Measurements from ENCODE around the gene SNPH.

The SNPH gene

DNA sequence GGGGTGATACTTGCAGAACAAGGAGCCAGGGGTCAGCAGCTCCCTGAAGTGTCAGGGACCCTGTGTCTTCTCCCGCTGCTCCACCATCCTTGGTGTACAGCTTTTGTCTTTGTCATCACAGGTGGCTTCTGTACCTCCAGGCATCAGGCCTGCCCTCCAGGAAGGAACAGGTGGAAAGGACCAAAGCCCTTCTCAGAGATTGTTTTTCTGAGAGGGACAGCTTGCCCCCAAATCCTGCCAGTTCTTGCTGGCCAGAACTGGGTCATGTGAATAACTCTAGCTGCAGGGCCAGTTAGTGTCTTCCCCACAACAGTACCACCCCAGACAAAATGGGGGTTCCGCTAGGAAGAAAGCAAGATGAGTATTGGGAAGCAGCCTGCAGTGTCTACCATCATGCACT lies 31.4 kb downstream of the SNPH start:
- no peak overlapping the region for H3K9ac ChIP-seq (ENCODE audit: low read length)
- peaks cover 2% of the 10 kb centered on the region for H3K36me3 ChIP-seq (ENCODE audit: control insufficient read depth, insufficient read depth, low read length)
- no peaks in the 10 kb centered on the region for H3K4me1 ChIP-seq (ENCODE audit: control insufficient read depth, insufficient read depth, low read length)
- H3K27ac ChIP-seq (ENCODE audit: low read depth, low read length): no peak overlapping the region
- no peak overlapping the region for H3K4me3 ChIP-seq (ENCODE audit: low read length)
- H3K27me3 ChIP-seq (ENCODE audit: control insufficient read depth, insufficient read depth, low read length): no peaks in the 10 kb centered on the region

DNA sequence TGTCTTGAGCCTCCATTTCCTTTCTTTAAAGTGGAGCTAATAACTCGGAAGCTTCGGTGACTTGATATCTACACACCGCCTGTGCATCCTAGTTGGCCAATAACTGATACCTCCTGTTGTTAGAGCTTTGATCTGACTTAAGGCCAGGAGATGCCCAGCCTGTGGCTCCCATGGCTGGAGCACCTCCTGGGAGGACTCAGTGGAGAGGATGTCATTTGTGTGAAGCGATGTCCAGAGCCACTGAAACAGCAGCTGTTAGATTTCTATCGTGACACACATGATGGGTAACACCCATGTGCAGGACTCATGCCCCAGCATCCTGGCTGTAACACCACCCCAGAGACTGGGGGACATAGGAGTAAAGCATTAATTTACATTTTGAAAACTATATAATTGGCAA lies 32.1 kb downstream of the SNPH start:
- Histone ChIP-seq H3K4me1 (ENCODE audit: control insufficient read depth, insufficient read depth, low read length) (no peaks in the 10 kb centered on the region), H3K36me3 (ENCODE audit: control insufficient read depth, insufficient read depth, low read length) (peaks cover 2% of the 10 kb centered on the region), H3K4me3 (ENCODE audit: low read length) (no peak overlapping the region), H3K9ac (ENCODE audit: low read length) (no peak overlapping the region), H3K27ac (ENCODE audit: low read depth, low read length) (no peak overlapping the region), H3K27me3 (ENCODE audit: control insufficient read depth, insufficient read depth, low read length) (no peaks in the 10 kb centered on the region)

DNA sequence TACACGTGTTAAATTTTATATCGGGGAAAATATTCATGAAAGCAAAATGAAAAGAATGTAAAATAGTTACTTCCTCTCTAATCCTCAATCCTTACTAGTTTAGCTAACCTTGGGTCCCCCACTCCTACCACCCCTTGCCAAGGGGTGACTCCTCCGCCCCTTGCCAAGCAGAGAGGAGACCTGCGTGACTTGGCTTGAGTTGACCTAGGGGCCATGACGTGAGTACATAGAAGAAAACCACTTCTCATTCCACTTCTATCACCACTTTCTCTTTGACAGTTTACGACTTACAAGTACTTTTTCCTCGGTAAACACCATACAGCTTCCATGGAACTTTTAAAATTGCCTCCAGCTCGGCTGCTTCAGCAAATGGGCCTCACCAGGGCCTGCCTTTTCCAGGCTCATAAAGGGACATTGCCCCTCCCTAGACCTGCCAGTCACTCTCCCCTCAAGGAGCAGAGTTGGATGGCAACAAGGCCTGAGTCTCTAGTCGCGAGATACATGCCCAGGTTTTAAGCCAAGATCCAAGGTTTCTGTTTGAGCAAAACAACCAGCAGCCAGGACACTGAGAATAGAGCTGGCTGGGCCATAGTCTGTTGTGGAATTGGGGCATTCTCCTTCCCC lies 32.9 kb downstream of the SNPH start:
- Histone ChIP-seq H3K27ac (ENCODE audit: low read depth, low read length) (no peak overlapping the region), H3K36me3 (ENCODE audit: control insufficient read depth, insufficient read depth, low read length) (peaks cover 1% of the 10 kb centered on the region), H3K27me3 (ENCODE audit: control insufficient read depth, insufficient read depth, low read length) (no peaks in the 10 kb centered on the region), H3K4me1 (ENCODE audit: control insufficient read depth, insufficient read depth, low read length) (no peaks in the 10 kb centered on the region), H3K9ac (ENCODE audit: low read length) (no peak overlapping the region), H3K4me3 (ENCODE audit: low read length) (no peak overlapping the region)

DNA sequence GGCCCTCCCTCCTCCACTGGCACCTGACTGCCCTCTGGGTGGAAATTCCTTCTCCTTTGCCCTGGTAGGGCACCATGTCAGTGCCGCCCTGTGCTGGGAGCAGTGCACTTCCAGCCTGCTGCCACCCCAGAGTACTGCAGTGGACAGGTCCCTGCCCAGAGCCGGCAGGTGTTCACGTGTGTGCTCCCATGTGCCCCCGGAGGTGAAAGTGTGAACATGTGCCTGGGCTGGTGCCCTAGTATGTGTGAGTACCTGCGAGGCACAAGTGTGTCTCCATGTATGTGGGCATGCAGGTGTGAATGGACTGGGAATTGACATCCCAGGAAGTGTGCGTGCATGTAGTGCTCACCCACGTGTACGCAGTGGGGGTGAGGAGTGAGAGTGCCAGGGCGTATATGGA lies 33.4 kb downstream of the SNPH start:
- Histone ChIP-seq H3K9ac (ENCODE audit: low read length) (no peak overlapping the region), H3K4me3 (ENCODE audit: low read length) (no peak overlapping the region), H3K4me1 (ENCODE audit: control insufficient read depth, insufficient read depth, low read length) (no peaks in the 10 kb centered on the region), H3K36me3 (ENCODE audit: control insufficient read depth, insufficient read depth, low read length) (no peaks in the 10 kb centered on the region), H3K27ac (ENCODE audit: low read depth, low read length) (no peak overlapping the region), H3K27me3 (ENCODE audit: control insufficient read depth, insufficient read depth, low read length) (no peaks in the 10 kb centered on the region)

DNA sequence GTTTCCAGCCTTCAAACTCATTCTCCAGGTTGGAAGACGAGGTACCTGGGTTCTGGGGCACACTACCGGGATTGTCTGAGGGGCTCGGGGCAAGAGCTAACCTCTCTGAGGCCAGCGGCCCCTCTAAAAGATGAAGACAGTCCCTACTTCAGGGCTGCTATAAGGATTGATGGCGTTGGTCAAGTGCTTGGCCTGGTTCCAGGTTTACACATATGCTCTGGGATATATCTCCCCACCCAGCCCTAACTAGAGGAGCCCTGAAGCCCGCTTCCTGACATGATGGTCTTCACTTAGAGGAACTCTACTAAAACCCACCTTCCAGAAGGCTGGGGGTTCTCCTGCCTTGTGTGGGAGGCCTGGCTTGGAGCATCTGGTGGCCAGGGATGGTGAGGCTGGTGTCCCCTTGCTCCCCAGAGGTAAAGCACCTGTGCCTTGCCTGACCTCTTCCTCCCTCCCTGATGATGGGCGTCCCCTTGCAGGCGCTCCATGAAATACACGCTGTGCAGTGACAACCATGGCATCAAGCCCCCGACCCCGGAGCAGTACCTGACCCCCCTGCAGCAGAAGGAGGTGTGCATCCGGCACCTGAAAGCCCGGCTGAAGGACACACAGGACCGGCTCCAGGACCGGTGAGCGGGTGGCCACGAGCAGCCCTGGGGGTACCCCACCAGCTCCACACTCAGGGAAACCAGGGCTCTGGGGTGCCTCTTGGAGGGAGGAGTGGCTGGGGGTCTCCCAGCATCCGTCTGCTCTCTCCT lies 34.2 kb downstream of the SNPH start:
- no peaks in the 10 kb centered on the region for H3K4me1 ChIP-seq (ENCODE audit: control insufficient read depth, insufficient read depth, low read length)
- no peak overlapping the region for H3K4me3 ChIP-seq (ENCODE audit: low read length)
- no peaks in the 10 kb centered on the region for H3K27me3 ChIP-seq (ENCODE audit: control insufficient read depth, insufficient read depth, low read length)
- H3K9ac ChIP-seq (ENCODE audit: low read length): no peak overlapping the region
- peaks cover 3% of the 10 kb centered on the region for H3K36me3 ChIP-seq (ENCODE audit: control insufficient read depth, insufficient read depth, low read length)
- H3K27ac ChIP-seq (ENCODE audit: low read depth, low read length): no peak overlapping the region

DNA sequence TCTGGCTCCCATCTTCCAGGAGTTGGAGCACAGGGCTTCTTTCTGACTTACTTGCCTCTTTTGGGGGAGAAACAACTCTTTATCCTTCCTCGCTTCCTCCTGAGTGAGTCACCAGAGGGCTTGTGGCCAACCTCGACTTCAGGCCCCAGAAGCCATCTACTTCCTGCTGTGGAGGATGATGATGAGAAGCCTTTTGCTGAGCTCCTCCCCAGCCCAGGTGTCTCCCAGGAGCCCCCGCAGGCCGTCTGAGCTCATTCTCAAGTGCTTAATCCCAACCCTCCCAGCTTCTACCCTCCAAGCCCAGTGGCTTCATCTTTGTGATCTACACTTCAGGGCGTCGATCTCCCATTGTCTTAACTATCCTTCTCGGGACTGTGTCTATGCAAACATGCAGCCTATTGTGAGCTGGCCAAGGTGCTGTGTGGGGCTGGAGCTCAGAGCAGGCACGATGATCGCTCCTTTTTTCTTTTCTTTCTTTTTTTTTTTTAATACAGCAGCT lies 35.0 kb downstream of the SNPH start:
- Histone ChIP-seq H3K9ac (ENCODE audit: low read length) (no peak overlapping the region), H3K36me3 (ENCODE audit: control insufficient read depth, insufficient read depth, low read length) (peaks cover 3% of the 10 kb centered on the region), H3K4me3 (ENCODE audit: low read length) (no peak overlapping the region), H3K27ac (ENCODE audit: low read depth, low read length) (no peak overlapping the region), H3K27me3 (ENCODE audit: control insufficient read depth, insufficient read depth, low read length) (no peaks in the 10 kb centered on the region), H3K4me1 (ENCODE audit: control insufficient read depth, insufficient read depth, low read length) (no peaks in the 10 kb centered on the region)

DNA sequence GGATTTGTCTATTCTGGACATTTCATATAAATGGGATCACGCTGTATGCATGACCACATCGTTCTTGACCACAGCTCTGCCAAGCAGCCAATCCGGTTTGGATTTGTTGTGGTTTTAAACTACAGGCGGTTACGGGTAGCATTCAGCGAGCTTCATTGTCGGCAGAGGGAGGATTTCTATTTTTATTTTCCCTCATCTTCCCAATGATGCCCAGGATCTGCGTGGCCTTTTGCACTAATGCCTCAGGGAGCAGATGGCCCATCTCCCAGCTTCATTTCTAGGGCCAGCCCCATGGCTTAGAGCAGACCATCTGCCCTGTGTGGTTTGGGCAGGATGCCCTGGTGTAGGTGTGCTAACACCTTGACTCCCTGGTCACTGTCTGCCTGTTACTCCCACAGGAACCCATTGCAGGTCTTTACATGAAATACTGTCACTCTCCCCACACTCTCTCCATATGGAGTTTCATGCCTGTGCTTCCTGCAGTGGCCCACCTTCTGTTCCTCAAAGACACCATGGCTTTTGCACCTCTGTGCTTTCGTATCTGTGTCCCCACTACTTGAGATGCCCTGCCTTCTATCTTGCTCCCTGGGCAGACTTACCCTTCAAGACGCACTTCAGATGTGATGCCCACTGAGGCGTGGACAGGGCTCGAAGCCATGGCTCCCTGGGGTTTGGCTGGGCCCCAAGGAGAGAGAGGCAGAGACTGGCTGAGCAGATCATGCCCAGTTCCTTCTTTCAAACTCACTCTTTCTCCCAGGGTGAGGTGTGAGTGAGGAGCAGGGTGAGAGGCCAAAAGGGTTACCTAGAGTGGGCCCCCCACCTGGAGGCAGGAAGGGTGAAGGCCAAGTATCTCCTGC lies 36.8 kb downstream of the SNPH start:
- no peak overlapping the region for H3K4me3 ChIP-seq (ENCODE audit: low read length)

DNA sequence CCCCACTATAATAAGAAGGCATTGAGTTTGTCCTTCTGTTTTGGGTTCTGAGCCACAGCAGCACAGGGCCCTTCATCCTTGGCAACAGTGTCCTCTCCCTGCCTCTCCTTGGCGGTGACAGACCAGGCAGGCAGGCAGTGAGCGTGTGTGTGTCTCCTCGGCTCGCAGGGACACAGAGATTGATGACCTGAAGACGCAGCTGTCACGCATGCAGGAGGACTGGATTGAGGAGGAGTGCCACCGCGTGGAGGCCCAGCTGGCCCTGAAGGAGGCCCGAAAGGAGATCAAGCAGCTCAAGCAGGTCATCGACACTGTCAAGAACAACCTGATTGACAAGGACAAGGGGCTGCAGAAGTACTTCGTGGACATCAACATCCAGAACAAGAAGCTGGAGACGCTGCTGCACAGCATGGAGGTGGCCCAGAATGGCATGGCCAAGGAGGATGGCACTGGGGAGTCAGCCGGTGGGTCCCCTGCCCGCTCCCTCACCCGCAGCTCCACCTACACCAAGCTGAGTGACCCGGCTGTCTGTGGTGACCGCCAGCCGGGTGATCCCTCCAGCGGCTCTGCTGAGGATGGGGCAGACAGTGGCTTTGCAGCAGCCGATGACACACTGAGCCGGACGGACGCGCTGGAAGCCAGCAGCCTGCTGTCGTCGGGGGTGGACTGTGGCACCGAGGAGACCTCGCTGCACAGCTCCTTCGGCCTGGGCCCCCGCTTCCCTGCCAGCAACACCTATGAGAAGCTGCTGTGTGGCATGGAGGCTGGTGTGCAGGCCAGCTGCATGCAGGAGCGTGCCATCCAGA lies 38.8 kb downstream of the SNPH start:
- Histone ChIP-seq H3K27ac (ENCODE audit: low read depth, low read length) (no peak overlapping the region), H3K4me1 (ENCODE audit: control insufficient read depth, insufficient read depth, low read length) (no peaks in the 10 kb centered on the region), H3K4me3 (ENCODE audit: low read length) (no peak overlapping the region), H3K9ac (ENCODE audit: low read length) (no peak overlapping the region), H3K36me3 (ENCODE audit: control insufficient read depth, insufficient read depth, low read length) (peaks cover 3% of the 10 kb centered on the region), H3K27me3 (ENCODE audit: control insufficient read depth, insufficient read depth, low read length) (no peaks in the 10 kb centered on the region)

More for the DNA sequence above, 36.8 kb downstream of the SNPH start:
- Histone ChIP-seq H3K9ac (ENCODE audit: low read length) (no peak overlapping the region), H3K4me1 (ENCODE audit: control insufficient read depth, insufficient read depth, low read length) (no peaks in the 10 kb centered on the region), H3K27me3 (ENCODE audit: control insufficient read depth, insufficient read depth, low read length) (no peaks in the 10 kb centered on the region), H3K36me3 (ENCODE audit: control insufficient read depth, insufficient read depth, low read length) (peaks cover 3% of the 10 kb centered on the region), H3K27ac (ENCODE audit: low read depth, low read length) (no peak overlapping the region)

DNA sequence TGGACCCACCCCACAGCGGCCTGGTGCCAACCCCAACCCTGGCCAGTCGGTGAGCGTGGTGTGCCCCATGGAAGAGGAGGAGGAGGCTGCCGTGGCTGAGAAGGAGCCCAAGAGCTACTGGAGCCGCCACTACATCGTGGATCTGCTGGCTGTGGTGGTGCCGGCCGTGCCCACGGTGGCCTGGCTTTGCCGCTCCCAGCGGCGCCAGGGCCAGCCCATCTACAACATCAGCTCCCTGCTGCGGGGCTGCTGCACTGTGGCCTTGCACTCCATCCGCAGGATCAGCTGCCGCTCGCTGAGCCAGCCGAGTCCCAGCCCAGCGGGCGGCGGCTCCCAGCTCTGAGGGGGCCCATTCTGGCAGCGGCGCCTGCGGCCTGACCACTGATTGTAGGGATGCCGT lies 39.6 kb downstream of the SNPH start:
- Histone ChIP-seq H3K4me3 (ENCODE audit: low read length) (no peak overlapping the region), H3K36me3 (ENCODE audit: control insufficient read depth, insufficient read depth, low read length) (peaks cover 7% of the 10 kb centered on the region), H3K4me1 (ENCODE audit: control insufficient read depth, insufficient read depth, low read length) (no peaks in the 10 kb centered on the region), H3K9ac (ENCODE audit: low read length) (no peak overlapping the region), H3K27ac (ENCODE audit: low read depth, low read length) (no peak overlapping the region), H3K27me3 (ENCODE audit: control insufficient read depth, insufficient read depth, low read length) (no peaks in the 10 kb centered on the region)

DNA sequence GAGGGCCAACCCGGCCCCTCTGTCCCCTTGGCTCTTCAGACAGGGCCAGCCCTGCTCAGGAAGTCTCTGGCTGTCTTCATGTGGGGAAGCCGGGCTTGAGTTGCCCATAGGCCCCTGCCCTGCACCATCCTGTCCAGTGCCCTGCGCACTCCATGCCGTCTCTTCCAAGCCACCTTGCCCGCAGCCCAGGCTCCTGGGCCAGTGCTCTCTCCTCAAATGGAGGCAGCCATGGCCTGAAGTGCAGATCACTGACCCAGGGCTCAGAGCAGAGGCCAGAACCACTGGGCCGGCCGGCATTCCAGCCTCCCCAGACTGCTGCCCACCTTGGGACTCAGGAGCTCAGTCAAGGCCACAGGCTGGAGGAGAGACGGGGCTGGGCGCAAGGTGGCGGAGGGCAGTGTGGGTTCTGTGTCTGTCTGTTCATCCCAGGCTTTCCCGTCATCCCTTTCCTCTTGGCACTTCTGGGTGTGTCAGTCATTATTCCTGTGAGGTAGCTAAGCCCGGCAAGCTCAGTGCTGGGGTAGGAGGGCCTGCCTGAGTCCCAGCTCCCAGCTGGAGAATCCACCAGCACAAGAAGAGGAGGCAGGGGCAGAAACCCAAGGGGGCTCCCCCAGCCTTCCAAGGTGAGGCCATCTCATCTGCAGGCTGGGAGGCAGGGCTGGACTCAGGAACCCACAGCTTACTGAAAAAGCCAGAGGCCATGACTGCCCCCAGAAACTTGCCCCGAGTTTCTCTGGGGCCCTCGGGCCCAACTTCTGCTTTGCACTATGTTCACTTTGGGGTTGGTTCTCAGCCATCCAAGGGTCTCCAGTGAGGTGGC lies 40.4 kb downstream of the SNPH start:
- Histone ChIP-seq H3K9ac (ENCODE audit: low read length) (no peak overlapping the region), H3K4me1 (ENCODE audit: control insufficient read depth, insufficient read depth, low read length) (no peaks in the 10 kb centered on the region), H3K4me3 (ENCODE audit: low read length) (no peak overlapping the region), H3K27ac (ENCODE audit: low read depth, low read length) (no peak overlapping the region), H3K36me3 (ENCODE audit: control insufficient read depth, insufficient read depth, low read length) (peaks cover 7% of the 10 kb centered on the region), H3K27me3 (ENCODE audit: control insufficient read depth, insufficient read depth, low read length) (no peaks in the 10 kb centered on the region)

DNA sequence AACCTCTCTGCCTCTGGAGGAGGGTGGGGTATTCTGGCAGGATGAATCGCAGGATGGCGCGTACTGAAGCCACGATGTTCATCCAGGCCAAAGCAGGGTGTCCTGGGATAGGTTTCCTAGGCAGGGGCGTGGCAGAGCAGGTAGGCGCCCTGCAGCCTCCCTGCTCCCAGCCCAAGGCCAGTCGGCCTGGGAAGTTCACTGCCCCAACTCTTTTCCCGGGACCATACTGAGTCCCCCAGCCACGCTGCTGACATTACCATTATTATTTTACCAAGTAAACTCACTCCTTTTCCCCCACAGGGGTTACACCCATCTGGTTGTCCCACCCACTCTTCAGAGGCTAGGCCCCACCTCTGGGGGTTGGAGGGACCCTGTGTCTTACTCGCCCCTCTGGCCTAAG lies 41.1 kb downstream of the SNPH start:
- Histone ChIP-seq H3K4me3 (ENCODE audit: low read length) (no peak overlapping the region), H3K9ac (ENCODE audit: low read length) (no peak overlapping the region), H3K27me3 (ENCODE audit: control insufficient read depth, insufficient read depth, low read length) (no peaks in the 10 kb centered on the region), H3K36me3 (ENCODE audit: control insufficient read depth, insufficient read depth, low read length) (peaks cover 7% of the 10 kb centered on the region), H3K27ac (ENCODE audit: low read depth, low read length) (no peak overlapping the region), H3K4me1 (ENCODE audit: control insufficient read depth, insufficient read depth, low read length) (no peaks in the 10 kb centered on the region)

All from rectal smooth muscle tissue (tissue), 1 donor.